IMR-90 (cell line): ENCODE data around the gene MYO10. TPM values are rescaled to one million over a fixed set of nuclear protein-coding genes. Genes with fewer than 3 reads are reported as not detected.
A peak's percentile ranks its signal among the peaks of the same experiment; 100 is the strongest.

Experiments used
- ATAC-seq: fragments of 200-7000 bp; cut with Tn5 transposase; 2 replicates; pipeline ENCODE4 v1.9.1; 2020; ENCODE audit warnings: low read depth, mild to moderate bottlenecking, moderate library complexity
- BruUV-seq: library from RNA; stranded (reverse); fragments of 400-500 nt; replicated peaks from 2 replicates; lab custom pipeline; 2021; lab: Mats Ljungman, UMichigan
- CTCF ChIA-PET: fragments of 300-600 bp; formaldehyde crosslinking; extraction: SDS; loops from one replicate; lab custom pipeline; 2021; ENCODE audit warnings: antibody characterized with exemption; lab: Yijun Ruan, JAX
- POLR2A ChIA-PET: fragments of 300-600 bp; sonication (Branson Sonifier 250); formaldehyde crosslinking; loops from one replicate; lab custom pipeline; 2022; ENCODE audit warnings: antibody characterized with exemption; ENCODE audit not compliant: unreplicated experiment; lab: Charles Lee
- DNase-seq: peaks from one replicate; pipeline ENCODE4 v3.0.0; 2013
- H2AFZ ChIP-seq: replicated peaks from 2 replicates; pipeline ENCODE3; 2013; ENCODE audit warnings: low read length, mild to moderate bottlenecking; ENCODE audit not compliant: poor library complexity
- H2AK5ac ChIP-seq: 2 replicates; pipeline ENCODE4 v1.6.1; 2013; ENCODE audit warnings: low read depth, low read length, inconsistent platforms
- H2AK9ac ChIP-seq: replicated peaks from 2 replicates; pipeline ENCODE3; 2013; ENCODE audit warnings: mild to moderate bottlenecking, low read depth, low read length, moderate library complexity; ENCODE audit not compliant: poor library complexity
- H2BK120ac ChIP-seq: 2 replicates; pipeline ENCODE4 v1.6.1; 2013; ENCODE audit warnings: low read depth, low read length, inconsistent platforms
- H2BK15ac ChIP-seq: 3 replicates; pipeline ENCODE4 v1.6.1; 2013; ENCODE audit warnings: low read depth, low read length, inconsistent platforms
- H2BK20ac ChIP-seq: 2 replicates; pipeline ENCODE4 v1.6.1; 2013; ENCODE audit warnings: low read depth, mild to moderate bottlenecking, inconsistent platforms, low read length, moderate library complexity
- H2BK5ac ChIP-seq: 2 replicates; pipeline ENCODE4 v1.6.1; 2013; ENCODE audit warnings: mild to moderate bottlenecking, low read depth, low read length, inconsistent platforms; ENCODE audit not compliant: poor library complexity, severe bottlenecking
- H3K14ac ChIP-seq: replicated peaks from 2 replicates; pipeline ENCODE4 v1.6.1; 2013; ENCODE audit warnings: low read depth, low read length, inconsistent platforms
- H3K18ac ChIP-seq: 2 replicates; pipeline ENCODE4 v1.6.1; 2013; ENCODE audit warnings: low read depth, low read length, control low read depth
- H3K23ac ChIP-seq: 2 replicates; pipeline ENCODE4 v1.6.1; 2013; ENCODE audit warnings: low read depth, low read length, inconsistent platforms
- H3K27ac ChIP-seq: 2 replicates; pipeline ENCODE4 v1.5.1; 2013; ENCODE audit warnings: mild to moderate bottlenecking, control low read depth, low read length; ENCODE audit not compliant: insufficient read depth
- H3K27me3 ChIP-seq: 2 replicates; pipeline ENCODE4 v1.6.1; 2013; ENCODE audit warnings: low read length; ENCODE audit not compliant: control insufficient read depth, insufficient read depth
- H3K36me3 ChIP-seq: 2 replicates; pipeline ENCODE4 v1.6.1; 2013; ENCODE audit warnings: low read length, mixed read lengths; ENCODE audit not compliant: control insufficient read depth, insufficient read depth
- H3K4ac ChIP-seq: 2 replicates; pipeline ENCODE4 v1.6.1; 2013; ENCODE audit warnings: low read depth, low read length, inconsistent platforms
- H3K4me1 ChIP-seq: 2 replicates; pipeline ENCODE4 v1.6.1; 2013; ENCODE audit warnings: low read length, mixed read lengths; ENCODE audit not compliant: control insufficient read depth, insufficient read depth
- H3K4me2 ChIP-seq: 2 replicates; pipeline ENCODE4 v1.6.1; 2013; ENCODE audit warnings: low read depth, mild to moderate bottlenecking, control low read depth, low read length, moderate library complexity
- H3K4me3 ChIP-seq: 2 replicates; pipeline ENCODE4 v1.5.1; 2013; ENCODE audit warnings: low read depth, mild to moderate bottlenecking, control low read depth, low read length, moderate library complexity; ENCODE audit not compliant: insufficient read depth
- H3K56ac ChIP-seq: 2 replicates; pipeline ENCODE4 v1.6.1; 2013; ENCODE audit warnings: low read length, inconsistent platforms; ENCODE audit not compliant: insufficient read depth; ENCODE audit errors: extremely low read depth
- H3K79me1 ChIP-seq, 2 experiments: 2 replicates each; pipeline ENCODE4 v1.6.1; 2013; ENCODE audit warnings: low read length in 2 of 2, inconsistent platforms in 1 of 2, low read depth in 1 of 2
- H3K9ac ChIP-seq: 2 replicates; pipeline ENCODE4 v1.6.1; 2013; ENCODE audit warnings: low read depth, low read length, control low read depth
- H3K9me1 ChIP-seq: 2 replicates; pipeline ENCODE4 v1.6.1; 2013; ENCODE audit warnings: low read length, inconsistent platforms; ENCODE audit not compliant: insufficient read depth
- H3K9me3 ChIP-seq: 2 replicates; pipeline ENCODE4 v1.6.1; 2013; ENCODE audit warnings: low read length; ENCODE audit not compliant: control insufficient read depth, insufficient read depth
- H4K20me1 ChIP-seq: 2 replicates; pipeline ENCODE4 v1.6.1; 2013; ENCODE audit warnings: low read length, inconsistent platforms; ENCODE audit not compliant: insufficient read depth
- H4K5ac ChIP-seq: 2 replicates; pipeline ENCODE4 v1.6.1; 2013; ENCODE audit warnings: mild to moderate bottlenecking, low read depth, low read length, control low read depth
- H4K8ac ChIP-seq, 2 experiments: 2 replicates each; pipeline ENCODE4 v1.6.1; 2013; ENCODE audit warnings: low read depth in 2 of 2, low read length in 2 of 2, control low read depth in 1 of 2, inconsistent platforms in 1 of 2
- H4K91ac ChIP-seq: 2 replicates; pipeline ENCODE4 v1.6.1; 2013; ENCODE audit warnings: low read depth, low read length, inconsistent platforms; ENCODE audit not compliant: insufficient read depth
- BHLHE40 ChIP-seq: fragments of 150-350 bp; IDR thresholded peaks from 2 replicates; pipeline ENCODE4 v1.6.1; 2016; ENCODE audit warnings: mild to moderate bottlenecking, low read depth, low read length
- CEBPB ChIP-seq: IDR thresholded peaks from 2 replicates; pipeline ENCODE4 v1.6.1; 2012; ENCODE audit warnings: low read depth, low read length, improper control_type of control experiment
- CHD1 ChIP-seq: IDR thresholded peaks from 2 replicates; pipeline ENCODE4 v1.6.1; 2012; ENCODE audit warnings: low read depth, low read length, improper control_type of control experiment
- FOS ChIP-seq: fragments of 150-350 bp; IDR thresholded peaks from 2 replicates; pipeline ENCODE4 v1.6.1; 2016; ENCODE audit warnings: low read depth, low read length
- MAFK ChIP-seq: IDR thresholded peaks from 2 replicates; pipeline ENCODE4 v1.6.1; 2012; ENCODE audit warnings: low read depth, low read length, improper control_type of control experiment
- MXI1 ChIP-seq: IDR thresholded peaks from 2 replicates; pipeline ENCODE4 v1.6.1; 2012; ENCODE audit warnings: low read depth, mild to moderate bottlenecking, low read length, moderate library complexity, borderline replicate concordance
- RAD21 ChIP-seq: IDR thresholded peaks from 2 replicates; pipeline ENCODE4 v1.6.1; 2012; ENCODE audit warnings: low read length, improper control_type of control experiment
- RCOR1 ChIP-seq: IDR thresholded peaks from 2 replicates; pipeline ENCODE4 v1.6.1; 2012; ENCODE audit warnings: mild to moderate bottlenecking, low read length, improper control_type of control experiment; ENCODE audit not compliant: insufficient replicate concordance
- SMC3 ChIP-seq: fragments of 150-350 bp; IDR thresholded peaks from 2 replicates; pipeline ENCODE4 v1.6.1; 2016; ENCODE audit warnings: low read depth, mild to moderate bottlenecking, antibody characterized with exemption, low read length, moderate library complexity
- WGBS, 2 experiments: methylation state at CpG; one replicate each; pipeline versions ENCODE4 v1.1.5 to v1.1.7; 2013; ENCODE audit warnings: missing lambda C conversion rate in 2 of 2; ENCODE audit not compliant: insufficient read length in 1 of 2; ENCODE audit errors: extremely low coverage in 2 of 2; 5-methylcytosine and 5-hydroxymethylcytosine counted together
- dilution Hi-C: fragments of 300-500 bp; cut with HindIII; formaldehyde crosslinking; loops from one replicate; pipeline ENCODE4 v1.14.3; 2018; ENCODE audit warnings: low sequenced_read_pairs; ENCODE audit not compliant: unreplicated experiment
- in situ Hi-C: fragments of 300-500 bp; cut with MboI; formaldehyde crosslinking; loops from 3 replicates; pipeline ENCODE4 v1.14.3; 2019; ENCODE audit warnings: low sequenced_read_pairs, inconsistent platforms, mixed read lengths
- intact Hi-C: fragments of 100-400 bp; cut with micrococcal nuclease; formaldehyde crosslinking; loops from 2 replicates; pipeline ENCODE4 v1.10.0; 2022
- polyA plus RNA-seq, 3 experiments: library from polyadenylated mRNA; depleted of rRNA; stranded (reverse); fragments of >200 nt; gene quantifications; 2 replicates each; pipeline ENCODE4 v1.2.3, GENCODE V29; 2012; ENCODE audit warnings: low replicate concordance in 1 of 3
- total RNA-seq: library from RNA; depleted of rRNA; stranded (reverse); fragments of >200 nt; gene quantifications from 2 replicates; pipeline ENCODE4 v1.2.3, GENCODE V29; 2012
- TF ChIP-seq, protein P1 (sequence below): fragments of 150-350 bp; IDR thresholded peaks from 2 replicates; pipeline ENCODE4 v1.6.1; 2017; ENCODE audit warnings: mild to moderate bottlenecking, antibody characterized with exemption, low read length, low read depth
- TF ChIP-seq, protein P2 (sequence below): fragments of 150-350 bp; IDR thresholded peaks from 2 replicates; pipeline ENCODE4 v1.6.1; 2016; ENCODE audit warnings: low read depth, mild to moderate bottlenecking, low read length, moderate library complexity, borderline replicate concordance

The MYO10 gene
- total and polyA plus RNA-seq, 2 of the 4 experiments (the other 2 are of a cell fraction): 39.9 to 115 TPM

DNA sequence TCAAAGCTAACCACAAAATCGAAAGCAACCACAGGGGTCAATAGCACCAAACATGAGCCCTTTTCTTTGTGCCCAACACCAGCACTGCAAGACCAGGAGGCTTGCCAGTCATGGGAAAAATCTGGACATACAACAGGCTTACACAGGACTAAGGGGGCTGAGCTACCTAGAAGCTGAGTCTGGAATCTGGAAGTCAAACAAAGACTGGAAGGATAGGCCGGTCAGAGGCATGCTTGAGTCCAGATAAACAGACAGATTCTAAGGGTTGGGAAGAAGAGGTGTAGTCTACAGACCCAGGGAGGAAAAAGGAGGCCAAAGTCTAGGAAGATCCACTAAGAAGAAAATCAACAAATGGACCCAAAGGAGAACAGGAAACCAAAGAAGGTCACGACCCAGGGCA, 73.3 kb downstream of the MYO10 start:
- in situ Hi-C loops (no loop called here), dilution Hi-C loops (no loop called here), intact Hi-C loops (no loop called here)
- peaks cover 21% of the 10 kb centered on the region for H3K36me3 ChIP-seq
- H3K4me3 ChIP-seq: no peak overlapping the region
- peaks cover 98% of the 10 kb centered on the region for H4K20me1 ChIP-seq
- no peaks in the 10 kb centered on the region for H3K27me3 ChIP-seq
- DNase-seq (no peak), ATAC-seq (0 out of 2 replicates have a peak, but pooled peaks have one; percentile 13)
- peaks cover 36% of the 10 kb centered on the region for H3K4me1 ChIP-seq
- H2AK5ac ChIP-seq: no peak overlapping the region
- no peak overlapping the region for H3K4me2 ChIP-seq
- peak overlapping the region; percentile 19; the same call in 1 of the 2 replicates for H3K27ac ChIP-seq
- H2BK120ac ChIP-seq: no peak overlapping the region
- BruUV-seq: no TSS peak
- no peak overlapping the region for H4K91ac ChIP-seq
- H3K14ac ChIP-seq: peak overlapping the region; percentile 62
- H3K4ac ChIP-seq: no peak overlapping the region
- H4K5ac ChIP-seq: no peak overlapping the region; the same call in 1 of the 2 replicates
- H3K79me1 ChIP-seq: peaks cover 8 to 91% of the 10 kb centered on the region in 2 experiments; a peak in 3 of 4 replicates
- peaks cover 4% of the 10 kb centered on the region; the same call in 1 of the 2 replicates for H3K9me3 ChIP-seq
- no peak overlapping the region for H3K23ac ChIP-seq
- ChIA-PET CTCF (no interaction called here), POLR2A (no interaction called here)
- H4K8ac ChIP-seq: no peak overlapping the region
- H3K9me1 ChIP-seq: peaks cover 32% of the 10 kb centered on the region
- WGBS, 2 experiments: 100% methylated on average over 1 of the region's 3 CpGs; no CpG with 5 or more reads in 1 of the 2 experiments
- no peak overlapping the region for H3K56ac ChIP-seq
- H2BK15ac ChIP-seq: no peak overlapping the region
- no peak overlapping the region for H3K18ac ChIP-seq
- H2AFZ ChIP-seq: no peak overlapping the region
- H2BK5ac ChIP-seq: peak overlapping the region; percentile 21
- H3K9ac ChIP-seq: no peak overlapping the region
- no peak overlapping the region for H2AK9ac ChIP-seq
- TF ChIP-seq SMC3 (no peak), FOS (no peak), RAD21 (no peak), MXI1 (no peak), BHLHE40 (no peak), CHD1 (no peak), CEBPB (no peak), RCOR1 (no peak), MAFK (no peak)
- TF ChIP-seq, protein P1, sequence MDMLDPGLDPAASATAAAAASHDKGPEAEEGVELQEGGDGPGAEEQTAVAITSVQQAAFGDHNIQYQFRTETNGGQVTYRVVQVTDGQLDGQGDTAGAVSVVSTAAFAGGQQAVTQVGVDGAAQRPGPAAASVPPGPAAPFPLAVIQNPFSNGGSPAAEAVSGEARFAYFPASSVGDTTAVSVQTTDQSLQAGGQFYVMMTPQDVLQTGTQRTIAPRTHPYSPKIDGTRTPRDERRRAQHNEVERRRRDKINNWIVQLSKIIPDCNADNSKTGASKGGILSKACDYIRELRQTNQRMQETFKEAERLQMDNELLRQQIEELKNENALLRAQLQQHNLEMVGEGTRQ: no peak
- TF ChIP-seq, protein P2, sequence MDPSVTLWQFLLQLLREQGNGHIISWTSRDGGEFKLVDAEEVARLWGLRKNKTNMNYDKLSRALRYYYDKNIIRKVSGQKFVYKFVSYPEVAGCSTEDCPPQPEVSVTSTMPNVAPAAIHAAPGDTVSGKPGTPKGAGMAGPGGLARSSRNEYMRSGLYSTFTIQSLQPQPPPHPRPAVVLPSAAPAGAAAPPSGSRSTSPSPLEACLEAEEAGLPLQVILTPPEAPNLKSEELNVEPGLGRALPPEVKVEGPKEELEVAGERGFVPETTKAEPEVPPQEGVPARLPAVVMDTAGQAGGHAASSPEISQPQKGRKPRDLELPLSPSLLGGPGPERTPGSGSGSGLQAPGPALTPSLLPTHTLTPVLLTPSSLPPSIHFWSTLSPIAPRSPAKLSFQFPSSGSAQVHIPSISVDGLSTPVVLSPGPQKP: no peak
- H2BK20ac ChIP-seq: no peak overlapping the region
